B cell (primary cell): ENCODE data around the gene PLCXD3. TPM values are rescaled to one million over a fixed set of nuclear protein-coding genes. Genes with fewer than 3 reads are reported as not detected.

Experiments used
- ATAC-seq: fragments of 200-7000 bp; cut with Tn5 transposase; one replicate; pipeline ENCODE4 v1.10.0; 2021; ENCODE audit warnings: low read depth, mild to moderate bottlenecking, moderate number of reproducible peaks, moderate library complexity
- CTCF ChIA-PET: fragments of 350-600 bp; sonication (Branson Sonifier 250); formaldehyde crosslinking; loops from one replicate; lab custom pipeline; 2021; ENCODE audit warnings: antibody characterized with exemption, inconsistent platforms; lab: Charles Lee
- POLR2A ChIA-PET: fragments of 350-600 bp; sonication (Branson Sonifier 250); formaldehyde crosslinking; loops from one replicate; lab custom pipeline; 2021; ENCODE audit warnings: antibody characterized with exemption; lab: Charles Lee
- DNase-seq: peaks from one replicate; pipeline ENCODE4 v3.0.0; 2013
- H2AFZ ChIP-seq: 2 replicates; pipeline ENCODE4 v1.6.1; 2012; ENCODE audit warnings: mild to moderate bottlenecking, low read depth, low read length; ENCODE audit not compliant: insufficient read depth, poor library complexity, severe bottlenecking
- H3K27ac ChIP-seq, 2 donors: 1 replicate in 1 of 2; 2 replicates in 1 of 2; pipeline ENCODE4 v1.5.1; 2012 to 2013; ENCODE audit warnings: low read length in 2 of 2, mild to moderate bottlenecking in 2 of 2, moderate library complexity in 1 of 2
- H3K27me3 ChIP-seq, 4 experiments: fragments of 200-600 bp in 1 of 4; sonication (generic) in 1 of 4; replicated peaks in 1 of 4; 1 replicate in 2 of 4; 2 replicates in 2 of 4; pipeline versions ENCODE4 v1.6.1 to v1.7.0; 2013 to 2016; ENCODE audit warnings: low read length in 3 of 4, mild to moderate bottlenecking in 2 of 4, mixed read lengths in 1 of 4, moderate library complexity in 1 of 4; ENCODE audit not compliant: insufficient read depth in 4 of 4, control insufficient read depth in 3 of 4; ENCODE audit errors: control extremely low read depth in 1 of 4
- H3K36me3 ChIP-seq, 2 experiments: replicated peaks in 1 of 2; 1 replicate in 1 of 2; 2 replicates in 1 of 2; pipeline versions ENCODE4 v1.6.1 to v1.7.1; 2013; ENCODE audit warnings: low read length in 1 of 2; ENCODE audit not compliant: insufficient read depth in 2 of 2, control insufficient read depth in 1 of 2; ENCODE audit errors: control extremely low read depth in 1 of 2, extremely low read depth in 1 of 2
- H3K4me1 ChIP-seq, 2 donors: fragments of 200-600 bp in 1 of 2; sonication (generic) in 1 of 2; 1 replicate in 1 of 2; 2 replicates in 1 of 2; pipeline versions ENCODE4 v1.5.1 to v1.6.1; 2013 to 2017; ENCODE audit warnings: low read length in 2 of 2; ENCODE audit not compliant: control insufficient read depth in 2 of 2, insufficient read depth in 2 of 2
- H3K4me2 ChIP-seq: replicated peaks from 2 replicates; pipeline ENCODE3; 2012; ENCODE audit warnings: mild to moderate bottlenecking, low read depth, low read length; ENCODE audit not compliant: poor library complexity, severe bottlenecking
- H3K4me3 ChIP-seq, 5 experiments: fragments of 200-600 bp in 1 of 5; sonication (generic) in 1 of 5; 1 replicate in 3 of 5; 2 replicates in 2 of 5; pipeline versions ENCODE4 v1.5.1 to v1.7.0; 2011 to 2016; ENCODE audit warnings: low read length in 4 of 5, mild to moderate bottlenecking in 4 of 5, low read depth in 2 of 5, control low read depth in 1 of 5, moderate library complexity in 1 of 5; ENCODE audit not compliant: insufficient read depth in 1 of 5; ENCODE audit errors: control extremely low read depth in 1 of 5, extremely low read depth in 1 of 5
- H3K79me2 ChIP-seq: fragments of 200-600 bp; sonication (generic); one replicate; pipeline ENCODE4 v1.6.0; 2016; ENCODE audit warnings: low read length; ENCODE audit not compliant: control insufficient read depth, insufficient read depth
- H3K9ac ChIP-seq: fragments of 200-600 bp; sonication (generic); 2 replicates; pipeline ENCODE4 v1.6.1; 2017; ENCODE audit warnings: mild to moderate bottlenecking, low read length, moderate library complexity
- H3K9me3 ChIP-seq, 3 donors: one replicate each; pipeline versions ENCODE4 v1.6.1 to v1.7.1; 2013; ENCODE audit warnings: low read length in 2 of 3; ENCODE audit not compliant: control insufficient read depth in 2 of 3, insufficient read depth in 1 of 3; ENCODE audit errors: control extremely low read depth in 1 of 3
- H4K20me1 ChIP-seq: 2 replicates; pipeline ENCODE4 v1.6.0; 2012; ENCODE audit warnings: mild to moderate bottlenecking, low read length; ENCODE audit not compliant: insufficient read depth, control insufficient read depth, poor library complexity, severe bottlenecking
- H3K27ac Mint-ChIP-seq: one replicate; pipeline ENCODE4 v1.8.0; 2021; ENCODE audit warnings: mixed read lengths
- H3K27me3 Mint-ChIP-seq: one replicate; pipeline ENCODE4 v1.8.0; 2021; ENCODE audit warnings: mixed read lengths
- H3K4me1 Mint-ChIP-seq: one replicate; pipeline ENCODE4 v1.8.0; 2021; ENCODE audit warnings: mixed read lengths
- H3K4me3 Mint-ChIP-seq: one replicate; pipeline ENCODE4 v1.8.0; 2021; ENCODE audit warnings: mixed read lengths
- H3K9me3 Mint-ChIP-seq: one replicate; pipeline ENCODE4 v1.8.0; 2022; ENCODE audit warnings: mixed read lengths; ENCODE audit not compliant: insufficient read depth
- CTCF ChIP-seq: fragments of 200-600 bp; IDR thresholded peaks from one replicate; pipeline ENCODE4 v1.8.0; 2022; ENCODE audit warnings: antibody characterized with exemption, mild to moderate bottlenecking
- EZH2 ChIP-seq: IDR thresholded peaks from 2 replicates; pipeline ENCODE4 v1.6.1; 2012; ENCODE audit warnings: borderline replicate concordance, low read depth, mild to moderate bottlenecking, moderate library complexity, low read length; ENCODE audit not compliant: insufficient read depth, poor library complexity, severe bottlenecking
- WGBS: methylation state at CpG from one replicate; pipeline ENCODE4 v1.1.5; 2013; ENCODE audit warnings: missing lambda C conversion rate; ENCODE audit not compliant: insufficient coverage; 5-methylcytosine and 5-hydroxymethylcytosine counted together
- intact Hi-C: fragments of 100-400 bp; cut with micrococcal nuclease; formaldehyde crosslinking; loops from one replicate; pipeline ENCODE4 v1.10.0; 2022
- polyA plus RNA-seq: library from polyadenylated mRNA; depleted of rRNA; stranded (reverse); fragments of >200 nt; gene quantifications from 2 replicates; pipeline ENCODE4 v1.2.3, GENCODE V29; 2012
- total RNA-seq, 2 donors: library from RNA; stranded (reverse); fragments of 120-200 nt in 1 of 2; gene quantifications; 1 replicate in 1 of 2; 2 replicates in 1 of 2; pipeline versions ENCODE4 v1.2.3 to v1.2.4, GENCODE V29; 2013 to 2022

The PLCXD3 gene
- total and polyA plus RNA-seq, 2 donors (not counting 1 experiment from before 2014, with no cell fraction given) = not detected

DNA sequence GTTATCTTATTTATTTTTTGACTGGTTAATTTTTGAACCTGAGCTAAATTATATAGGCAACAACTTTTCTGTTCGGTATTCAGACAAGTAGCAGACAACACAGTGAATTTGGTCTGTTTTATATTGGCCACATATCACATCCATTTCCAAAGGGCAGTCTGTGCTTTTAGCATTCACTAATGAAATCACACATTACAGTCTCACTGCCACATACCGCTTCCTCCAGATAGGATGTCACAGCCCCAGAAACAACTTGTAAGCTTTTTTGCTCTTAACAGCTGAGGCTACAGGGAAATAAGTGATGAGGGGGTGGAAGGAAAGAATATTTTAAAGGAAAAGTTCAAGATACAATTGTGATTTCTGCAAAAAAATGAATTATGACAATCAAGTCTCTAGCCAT is 140.6 kb downstream of the PLCXD3 start:
- TF ChIP-seq CTCF (no peak), EZH2 (no peak)
- intact Hi-C loops = no loop called here
- H3K36me3 ChIP-seq = no peaks in the 10 kb centered on the region
- CTCF ChIA-PET = interaction anchor here (0.9 kb wide), 1 partner anchor 8 kb away, joined by 3 read pairs; no protein-coding TSS in a partner anchor
- no peaks in the 10 kb centered on the region for H3K79me2 ChIP-seq
- H3K9me3 ChIP-seq = no peaks in the 10 kb centered on the region
- H3K9ac ChIP-seq = no peak overlapping the region
- H3K27me3 ChIP-seq = no peaks in the 10 kb centered on the region
- no CpG with 5 or more reads among the region's 2 CpGs for WGBS
- H4K20me1 ChIP-seq = no peaks in the 10 kb centered on the region
- Mint-ChIP-seq H3K9me3 (no peaks in the 10 kb centered on the region), H3K27ac (no peak overlapping the region), H3K27me3 (no peaks in the 10 kb centered on the region), H3K4me1 (no peaks in the 10 kb centered on the region), H3K4me3 (no peak overlapping the region)
- no peak for ATAC-seq
- H2AFZ ChIP-seq = no peak overlapping the region
- no peak overlapping the region for H3K4me2 ChIP-seq
- H3K4me3 ChIP-seq = no peak overlapping the region
- H3K4me1 ChIP-seq = no peaks in the 10 kb centered on the region
- H3K27ac ChIP-seq = no peak overlapping the region
- POLR2A ChIA-PET = no interaction called here
- DNase-seq = no peak

DNA sequence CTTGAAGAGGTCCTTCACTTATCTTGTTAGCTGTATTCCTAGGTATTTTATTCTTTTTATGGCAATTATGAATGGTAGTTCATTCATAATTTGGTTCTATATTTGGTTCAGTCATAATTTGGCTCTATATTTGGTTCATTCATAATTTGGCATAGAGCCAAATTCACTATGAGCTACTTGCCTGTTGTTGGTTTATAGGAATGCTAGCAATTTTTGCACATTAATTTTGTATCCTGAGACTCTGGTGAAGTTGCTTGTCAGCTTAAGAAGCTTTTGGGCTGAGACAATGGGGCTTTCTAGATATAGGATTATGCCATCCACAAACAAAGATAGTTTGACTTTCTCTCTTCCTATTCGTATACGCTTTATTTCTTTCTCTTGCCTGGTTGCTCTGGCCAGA is 142.2 kb downstream of the PLCXD3 start:
- no peak overlapping the region for H3K4me2 ChIP-seq
- H3K27ac Mint-ChIP-seq = no peak overlapping the region
- H3K79me2 ChIP-seq = no peaks in the 10 kb centered on the region
- CTCF ChIA-PET = no interaction called here
- no peaks in the 10 kb centered on the region for H3K4me1 ChIP-seq
- POLR2A ChIA-PET = no interaction called here
- intact Hi-C loops = no loop called here
- no peaks in the 10 kb centered on the region for H3K9me3 Mint-ChIP-seq
- no peaks in the 10 kb centered on the region for H3K27me3 ChIP-seq
- H3K27ac ChIP-seq = no peak overlapping the region
- WGBS = no CpG with 5 or more reads among the region's 2 CpGs
- no peak overlapping the region for H3K4me3 Mint-ChIP-seq
- DNase-seq (no peak), ATAC-seq (no peak)
- no peaks in the 10 kb centered on the region for H3K36me3 ChIP-seq
- no peak overlapping the region for H3K4me3 ChIP-seq
- H2AFZ ChIP-seq = no peak overlapping the region
- no peaks in the 10 kb centered on the region for H3K27me3 Mint-ChIP-seq
- no peak overlapping the region for H3K9ac ChIP-seq
- no peaks in the 10 kb centered on the region for H3K4me1 Mint-ChIP-seq
- no peaks in the 10 kb centered on the region for H3K9me3 ChIP-seq
- TF ChIP-seq EZH2 (no peak), CTCF (no peak)
- no peaks in the 10 kb centered on the region for H4K20me1 ChIP-seq
